HUDEP-2 (cell line): ENCODE data around the gene TNFRSF19.
A peak's percentile ranks its signal among the peaks of the same experiment; 100 is the strongest.

ENCODE experiments used
- DNase-seq, 76 experiments: peaks; one replicate each; lab custom pipeline; 2025; ENCODE audit not compliant: unreplicated experiment in 76 of 76; lab: John Stamatoyannopoulos, UW

TNFRSF19 gene

DNA sequence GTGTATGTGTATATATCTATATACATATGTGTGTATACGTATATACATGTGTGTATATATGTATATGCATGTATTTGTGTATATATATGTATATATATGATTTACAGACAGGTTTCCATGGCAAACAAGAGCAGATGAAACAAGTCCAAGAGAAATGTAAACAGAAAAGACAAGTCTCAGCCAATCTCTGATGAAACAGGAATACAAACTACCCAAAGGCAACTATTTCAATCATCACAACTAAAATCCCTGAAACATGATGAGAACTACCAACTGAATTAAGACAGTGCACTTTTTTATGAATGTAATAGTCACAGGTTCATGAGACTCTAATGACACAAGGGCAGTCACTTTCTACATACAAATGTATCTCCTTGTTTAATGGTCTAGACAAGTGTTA is 140.2 kb downstream of the TNFRSF19 start:
- DNase-seq: no peak

DNA sequence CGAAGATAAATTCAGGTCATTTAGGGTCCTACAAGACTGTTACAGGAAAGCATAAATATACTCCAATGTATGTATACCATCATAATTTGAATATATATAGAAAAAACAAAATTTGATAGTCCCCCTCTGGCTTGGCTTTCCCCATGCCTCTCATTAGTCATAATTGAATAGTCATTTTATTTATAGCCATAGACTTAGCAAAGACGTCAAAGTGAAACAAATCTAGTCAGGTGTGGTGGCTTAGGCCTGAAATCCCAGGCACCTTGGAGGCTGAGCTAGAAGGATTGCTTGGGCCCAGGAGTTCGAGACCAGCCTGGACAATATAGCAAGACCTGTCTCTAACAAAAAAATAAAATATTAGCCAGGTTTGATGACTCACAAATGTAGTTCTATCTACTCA is 141.1 kb downstream of the TNFRSF19 start:
- no peak for DNase-seq

DNA sequence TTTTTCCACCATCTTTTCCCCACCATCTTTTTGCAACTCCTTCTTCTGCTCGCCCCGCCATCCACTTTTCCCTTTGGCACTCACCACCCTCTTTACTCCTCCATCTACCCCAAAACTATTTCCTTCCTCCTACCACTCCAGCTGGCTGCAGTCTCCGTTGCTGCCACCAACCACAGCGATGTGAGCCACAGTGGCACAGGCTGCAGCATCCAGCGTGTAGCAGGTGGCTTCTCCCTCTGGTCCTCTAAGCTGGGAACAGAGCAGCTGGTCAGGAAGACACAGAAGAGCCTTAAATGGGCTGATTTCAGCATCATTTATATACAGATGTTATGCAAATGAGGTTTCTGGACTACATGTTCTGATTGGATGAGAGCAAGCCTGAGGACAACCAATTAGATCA is 144.5 kb downstream of the TNFRSF19 start:
- no peak for DNase-seq

DNA sequence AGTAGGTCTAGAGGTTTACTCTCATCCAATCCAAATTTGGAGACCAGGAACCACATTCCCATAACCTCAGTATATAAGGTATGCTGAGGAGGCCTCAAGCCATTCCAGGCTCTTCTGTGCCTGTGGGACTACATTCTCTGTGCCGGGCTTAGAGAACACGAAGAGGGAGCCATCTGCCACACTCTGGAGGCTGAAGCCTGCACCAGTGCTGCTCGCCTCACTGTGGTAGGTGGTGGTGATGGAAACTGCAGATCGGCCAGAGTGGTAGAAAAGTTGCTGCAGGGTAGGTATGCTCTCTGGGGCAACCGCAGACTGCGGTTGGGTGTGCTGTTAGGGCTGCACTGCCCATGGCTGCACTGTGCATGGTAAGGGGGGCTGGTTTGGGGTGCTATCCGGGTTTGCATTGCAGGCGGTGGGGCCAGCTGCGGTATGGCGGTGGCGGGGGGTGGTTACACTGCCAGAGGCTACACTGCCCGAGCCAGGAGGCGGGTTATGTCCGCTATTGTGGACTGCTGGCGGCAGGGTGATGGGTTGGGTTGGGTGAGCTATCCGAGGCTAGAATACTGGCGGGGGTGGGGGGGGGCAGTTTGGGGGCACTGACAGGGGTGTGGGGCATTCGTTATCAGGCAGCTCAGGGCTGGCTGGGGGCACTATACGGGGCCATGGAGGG is 145.0 kb downstream of the TNFRSF19 start:
- DNase-seq: no peak

DNA sequence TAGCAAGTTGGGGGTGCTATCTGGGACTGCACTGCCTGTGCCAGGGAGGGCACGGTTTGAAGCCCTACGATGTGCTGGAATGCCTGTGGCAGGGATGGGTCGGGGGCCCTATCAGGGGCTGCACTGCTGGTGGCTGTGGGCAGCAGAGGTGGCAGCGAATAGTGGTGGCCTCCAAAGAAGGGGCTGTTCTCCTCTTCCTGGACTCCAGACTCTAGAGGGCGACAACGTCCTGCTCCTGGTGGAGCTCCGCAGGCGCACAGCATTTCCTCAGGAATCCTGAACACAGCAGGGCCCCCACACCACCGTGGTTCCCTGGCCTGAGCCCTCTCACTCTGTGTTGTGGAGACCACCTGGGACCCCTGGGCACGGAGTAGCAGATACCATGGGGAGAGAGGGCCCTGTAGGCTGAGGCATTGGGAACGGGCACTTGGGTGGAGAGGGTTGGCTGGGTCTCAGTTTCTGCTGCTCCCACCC is 145.6 kb downstream of the TNFRSF19 start:
- DNase-seq: peak in 21 of 76 experiments; percentile 3 to 40 (median 9)

DNA sequence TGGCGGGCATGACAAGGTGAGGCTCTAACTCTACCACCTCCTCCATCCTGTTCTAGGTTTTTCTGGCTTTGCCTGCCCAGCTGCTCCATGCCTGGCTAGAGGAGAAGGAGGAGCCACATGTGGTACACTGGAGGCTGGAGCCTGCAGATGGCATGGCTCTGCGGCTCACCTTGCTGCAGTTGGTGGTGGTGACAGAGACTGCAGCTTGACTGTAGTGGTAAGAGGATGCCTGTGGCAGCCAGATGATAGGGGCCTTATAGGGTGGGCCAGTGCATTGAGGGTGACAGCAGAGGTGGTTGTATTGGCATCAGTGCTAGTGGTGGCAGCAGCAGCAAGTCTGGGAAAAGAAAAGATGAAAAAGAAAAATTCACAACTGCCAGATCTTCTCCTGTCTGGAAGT is 146.2 kb downstream of the TNFRSF19 start:
- DNase-seq: no peak

DNA sequence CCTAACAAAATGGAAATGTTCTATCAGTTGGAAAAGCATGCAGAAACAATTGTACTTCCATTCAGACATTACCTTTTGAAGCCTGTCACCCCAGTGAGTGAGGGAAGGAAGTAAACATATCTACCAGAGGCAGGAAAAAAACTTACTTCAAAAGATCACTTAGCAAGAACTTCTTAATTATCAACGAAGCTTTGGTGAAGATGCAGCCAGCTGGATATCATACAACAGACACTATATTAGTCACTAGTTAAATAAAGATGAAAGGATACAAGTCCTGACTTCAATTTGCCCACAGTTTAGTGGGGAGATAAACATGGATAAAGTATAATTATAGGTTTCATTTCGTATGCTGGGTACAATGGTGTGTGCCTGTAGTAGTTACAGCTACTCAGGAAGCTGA is 148.8 kb downstream of the TNFRSF19 start:
- DNase-seq: no peak

DNA sequence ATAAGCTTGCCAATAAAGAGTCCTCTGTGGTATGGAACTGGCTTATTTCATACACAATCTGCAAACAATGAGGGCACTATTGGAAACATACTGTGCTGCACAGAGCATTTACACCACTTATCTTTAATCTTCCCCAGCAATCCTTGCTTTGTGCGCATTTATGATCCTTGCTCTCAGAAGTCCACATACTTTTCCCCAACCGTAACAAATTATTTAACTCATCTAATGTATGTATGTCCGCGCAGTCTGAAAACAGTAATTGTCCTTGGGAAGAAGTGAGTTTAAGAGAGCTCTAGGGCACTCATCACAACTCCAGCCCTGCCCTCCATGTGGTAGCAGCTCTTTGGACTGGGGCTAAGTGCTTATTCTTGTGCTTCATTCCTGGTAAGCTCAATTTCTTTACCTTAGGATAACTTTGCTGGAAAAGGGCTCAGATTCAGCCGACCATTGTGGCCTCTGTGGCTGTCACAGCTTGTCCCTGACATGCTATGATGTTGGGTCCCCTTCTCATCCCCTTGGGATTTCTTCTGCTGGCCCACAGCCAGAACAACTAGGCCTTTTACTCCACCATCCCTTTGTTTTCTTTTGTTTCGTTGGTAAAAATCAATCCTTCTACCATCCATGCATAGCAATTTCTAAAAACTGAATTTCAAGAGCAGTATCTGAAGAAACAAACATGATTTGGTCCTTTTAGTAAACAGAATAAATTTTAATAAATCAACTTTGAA is 152.7 kb downstream of the TNFRSF19 start:
- DNase-seq: no peak

DNA sequence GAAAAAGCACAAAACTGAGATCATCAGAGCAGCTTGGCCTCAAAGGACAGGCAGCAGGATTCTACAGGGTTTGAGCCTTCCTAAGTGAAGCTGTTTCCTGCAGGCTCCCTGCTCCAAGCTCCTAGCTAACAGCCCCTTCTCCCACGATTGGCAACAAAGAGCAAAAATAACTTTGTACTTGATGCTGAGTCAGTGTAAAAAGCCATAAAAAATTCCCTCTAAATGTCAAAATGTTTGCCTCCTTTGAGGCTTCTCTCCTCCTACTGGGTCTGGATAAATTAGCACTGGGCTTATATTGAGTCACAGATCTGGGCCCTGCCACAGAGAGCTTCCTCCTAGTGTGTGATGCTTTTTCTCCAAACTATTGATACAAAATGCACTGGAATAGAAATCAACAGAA is 153.3 kb downstream of the TNFRSF19 start:
- DNase-seq: no peak

DNA sequence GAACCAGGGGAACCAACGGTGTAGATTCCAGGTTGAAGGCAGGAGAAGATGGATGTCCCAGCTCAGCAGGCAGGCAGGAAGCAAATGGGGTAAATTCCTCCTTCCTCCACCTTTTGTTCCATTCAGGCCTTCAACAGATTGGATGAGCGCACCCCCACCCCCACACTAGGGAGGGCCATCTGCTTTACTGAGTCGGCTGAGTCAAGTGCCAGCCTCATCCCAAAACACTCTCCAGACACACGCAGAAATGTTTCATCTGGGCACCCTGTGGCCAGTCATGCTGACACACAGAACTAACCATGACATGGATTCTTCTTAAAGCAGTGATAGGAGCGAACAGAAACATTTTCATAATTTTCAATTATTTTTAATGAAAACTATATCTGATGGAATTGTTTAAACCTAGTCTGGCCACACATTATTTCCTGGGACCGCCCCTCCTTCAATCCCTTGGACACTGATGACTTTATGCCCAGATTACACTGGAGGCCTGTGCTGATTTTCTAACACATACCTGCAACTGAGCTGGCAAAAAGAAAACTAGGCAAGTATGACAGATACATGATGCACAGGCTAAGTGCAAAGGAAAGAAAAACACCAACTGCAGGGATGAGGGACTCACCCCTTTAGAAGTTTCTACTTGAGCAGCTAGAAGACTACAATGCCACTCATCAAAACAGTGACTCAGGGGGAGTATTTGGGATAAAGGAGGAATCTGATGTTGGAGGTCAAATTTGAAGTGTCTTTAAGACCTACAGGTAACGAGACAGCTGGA is 154.2 kb downstream of the TNFRSF19 start:
- DNase-seq: no peak
